GM21360 (cell line): ENCODE data around the gene AUTS2.
"Not testable (repeated sequence)": the region's sequence is repeated elsewhere in the genome, so short reads cannot be mapped to it uniquely, and the experiment has no call there.

Experiments
- ATAC-seq: cut with Tn5 transposase; IDR thresholded peaks from one replicate; pipeline ENCODE4 v1.9.1; 2021; ENCODE audit warnings: mild to moderate bottlenecking, moderate library complexity; ENCODE audit not compliant: unreplicated experiment

The AUTS2 gene

DNA sequence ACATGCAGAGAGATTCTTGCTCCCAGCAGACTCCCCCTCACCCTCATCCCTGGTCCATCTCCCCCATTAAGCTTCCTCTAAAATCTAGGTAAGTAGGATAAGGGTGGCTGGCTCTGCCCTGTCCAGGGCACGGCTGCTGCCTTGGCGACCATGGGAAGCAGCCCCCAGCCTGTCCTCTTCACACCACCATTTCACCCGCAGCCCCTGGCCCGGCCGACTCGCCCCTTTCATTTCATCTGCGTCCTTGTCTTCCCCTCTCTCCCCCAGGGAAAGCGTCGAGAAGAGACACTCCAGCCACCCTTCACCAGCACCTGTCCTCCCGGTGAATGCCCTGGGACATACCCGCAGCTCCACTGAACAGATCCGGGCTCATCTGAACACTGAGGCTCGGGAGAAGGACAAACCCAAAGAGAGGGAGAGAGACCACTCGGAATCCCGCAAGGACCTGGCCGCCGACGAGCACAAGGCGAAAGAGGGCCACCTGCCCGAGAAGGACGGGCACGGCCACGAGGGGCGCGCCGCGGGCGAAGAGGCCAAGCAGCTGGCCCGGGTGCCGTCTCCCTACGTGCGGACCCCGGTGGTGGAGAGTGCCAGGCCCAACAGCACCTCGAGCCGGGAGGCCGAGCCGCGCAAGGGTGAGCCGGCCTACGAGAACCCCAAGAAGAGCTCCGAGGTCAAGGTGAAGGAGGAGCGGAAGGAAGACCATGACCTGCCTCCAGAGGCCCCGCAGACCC lies 1191.4 kb downstream of the AUTS2 start:
- no peak for ATAC-seq

DNA sequence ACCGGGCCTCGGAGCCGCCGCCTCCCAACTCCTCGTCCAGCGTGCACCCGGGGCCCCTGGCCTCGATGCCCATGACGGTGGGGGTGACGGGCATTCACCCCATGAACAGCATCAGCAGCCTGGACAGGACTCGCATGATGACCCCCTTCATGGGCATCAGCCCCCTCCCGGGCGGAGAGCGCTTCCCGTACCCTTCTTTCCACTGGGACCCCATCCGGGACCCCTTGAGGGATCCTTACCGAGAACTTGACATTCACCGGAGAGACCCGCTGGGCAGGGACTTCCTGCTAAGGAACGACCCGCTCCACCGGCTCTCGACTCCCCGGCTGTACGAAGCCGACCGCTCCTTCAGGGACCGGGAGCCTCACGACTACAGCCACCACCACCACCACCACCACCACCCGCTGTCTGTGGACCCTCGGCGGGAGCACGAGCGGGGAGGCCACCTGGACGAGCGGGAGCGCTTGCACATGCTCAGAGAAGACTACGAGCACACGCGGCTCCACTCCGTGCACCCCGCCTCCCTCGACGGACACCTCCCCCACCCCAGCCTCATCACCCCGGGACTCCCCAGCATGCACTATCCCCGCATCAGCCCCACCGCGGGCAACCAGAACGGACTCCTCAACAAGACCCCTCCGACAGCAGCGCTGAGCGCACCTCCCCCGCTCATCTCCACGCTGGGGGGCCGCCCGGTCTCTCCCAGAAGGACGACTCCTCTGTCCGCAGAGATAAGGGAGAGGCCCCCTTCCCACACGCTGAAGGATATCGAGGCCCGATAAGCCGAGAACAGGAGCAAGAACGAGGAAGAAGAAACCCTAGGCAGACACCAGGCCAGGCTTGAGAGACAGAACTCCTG lies 1192.2 kb downstream of the AUTS2 start:
- ATAC-seq: no peak

DNA sequence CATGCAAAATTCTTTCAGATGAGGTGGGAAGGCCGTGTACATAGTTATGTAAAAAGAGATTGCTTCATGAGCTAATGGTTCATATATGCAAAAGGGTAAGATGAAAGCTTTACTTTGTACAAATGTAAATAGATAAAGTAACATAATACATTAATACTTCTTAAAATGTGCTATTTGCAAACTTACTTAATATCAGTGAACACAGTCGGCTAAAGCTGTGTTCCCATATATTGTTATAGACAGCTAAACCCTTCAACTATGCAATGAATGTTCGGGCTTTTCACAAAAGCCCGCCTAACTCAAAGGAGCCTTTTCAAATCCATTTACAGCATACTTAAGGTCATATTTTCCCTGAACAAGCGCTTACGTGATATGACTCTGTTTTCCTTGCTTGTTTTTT lies 1193.1 kb downstream of the AUTS2 start:
- ATAC-seq: no peak

DNA sequence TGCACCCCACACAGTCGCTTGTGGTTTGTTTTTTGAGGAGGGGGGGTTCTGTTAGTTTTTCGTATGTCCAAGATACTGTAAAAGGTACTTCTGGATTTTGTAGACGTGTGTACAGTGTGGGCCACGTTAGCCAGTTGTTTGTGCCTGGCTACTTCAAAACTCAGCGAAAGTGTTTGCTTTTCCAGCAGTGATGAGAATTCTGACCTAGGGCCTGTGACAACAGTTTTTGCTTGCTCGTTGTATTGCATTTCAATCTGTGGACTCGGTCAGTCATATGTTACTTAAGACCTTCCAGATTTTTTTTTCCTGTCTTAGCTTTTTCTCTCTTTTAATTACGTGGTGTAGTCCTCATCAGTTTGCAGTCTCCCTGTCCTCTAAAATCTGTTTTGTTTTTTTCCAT lies 1194.8 kb downstream of the AUTS2 start:
- no peak for ATAC-seq

DNA sequence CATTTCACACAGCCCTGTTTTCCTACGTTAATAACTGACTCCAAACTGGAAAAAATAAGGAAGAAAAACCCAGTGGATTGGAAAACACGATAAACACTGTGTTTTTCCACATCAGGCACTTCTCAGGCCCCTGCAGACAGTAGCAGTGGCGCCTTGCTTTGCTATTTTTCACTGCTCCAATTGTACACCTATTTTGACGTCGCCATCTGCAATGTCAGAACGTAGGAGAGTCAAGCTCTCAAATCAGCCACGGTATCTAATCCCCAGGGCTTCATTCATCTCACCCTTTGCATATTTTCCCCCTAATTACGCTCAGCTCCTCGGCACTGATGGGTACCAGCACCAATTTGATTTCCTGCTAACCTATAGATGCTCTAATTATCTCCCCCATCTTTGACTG lies 1195.5 kb downstream of the AUTS2 start:
- ATAC-seq: no peak

DNA sequence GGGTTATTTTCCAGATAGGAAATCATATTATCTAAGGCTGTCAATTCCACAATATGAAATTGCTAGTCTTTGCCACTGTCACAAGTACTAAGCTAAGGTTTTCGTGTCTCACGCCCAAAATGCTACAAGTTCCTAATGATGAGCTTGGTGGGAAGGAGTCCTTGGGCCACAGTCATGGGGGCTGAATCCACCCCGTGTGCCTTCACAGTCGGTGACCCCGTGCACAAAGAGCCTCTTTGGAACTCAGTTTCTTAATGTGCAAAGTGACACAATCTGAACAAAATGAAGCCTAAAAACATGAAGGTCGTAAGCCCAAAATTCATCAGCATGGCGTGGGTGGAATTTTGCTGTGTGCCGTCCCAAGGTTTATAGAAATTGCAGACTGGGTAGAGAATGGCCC lies 1196.7 kb downstream of the AUTS2 start:
- no peak for ATAC-seq

DNA sequence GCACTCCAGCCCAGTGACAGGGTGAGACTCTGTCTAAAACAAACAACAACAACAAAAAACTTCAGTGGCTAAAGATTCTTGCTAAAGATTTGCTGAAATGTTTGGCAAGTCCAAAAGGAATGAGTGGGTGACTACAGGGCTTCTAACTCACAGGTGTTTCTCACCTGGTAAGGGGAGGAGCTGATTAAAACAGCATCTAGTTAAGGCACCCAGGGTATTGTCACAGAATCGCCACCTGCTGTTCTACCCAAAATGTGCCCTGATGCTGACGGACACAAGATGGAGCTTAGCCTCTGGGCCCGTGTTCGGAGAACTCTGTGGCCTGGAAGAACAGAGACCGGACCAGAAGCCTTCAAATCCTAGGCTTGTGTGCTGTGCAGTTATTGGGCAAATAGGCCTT lies 1197.7 kb downstream of the AUTS2 start:
- ATAC-seq: no peak

DNA sequence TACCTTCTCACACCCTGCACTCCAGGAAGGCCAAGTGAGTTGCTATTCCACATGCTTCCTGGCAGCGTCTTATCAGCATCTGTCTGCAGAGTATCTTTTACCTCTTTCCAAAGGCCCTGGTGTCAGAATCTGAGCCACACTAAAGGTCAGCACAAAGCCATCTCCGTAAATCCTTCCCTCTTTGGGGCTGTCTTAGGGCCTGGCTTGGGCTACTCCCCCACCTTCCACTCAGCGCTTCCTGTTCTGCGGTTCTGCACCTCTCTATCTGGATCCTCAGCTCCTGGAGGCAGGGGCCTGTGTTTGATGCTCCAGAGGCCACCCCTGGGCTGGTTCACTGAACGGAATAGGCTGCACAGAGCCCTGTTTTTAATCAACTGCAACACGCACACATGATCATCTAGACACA lies 1198.8 kb downstream of the AUTS2 start:
- ATAC-seq: no peak

DNA sequence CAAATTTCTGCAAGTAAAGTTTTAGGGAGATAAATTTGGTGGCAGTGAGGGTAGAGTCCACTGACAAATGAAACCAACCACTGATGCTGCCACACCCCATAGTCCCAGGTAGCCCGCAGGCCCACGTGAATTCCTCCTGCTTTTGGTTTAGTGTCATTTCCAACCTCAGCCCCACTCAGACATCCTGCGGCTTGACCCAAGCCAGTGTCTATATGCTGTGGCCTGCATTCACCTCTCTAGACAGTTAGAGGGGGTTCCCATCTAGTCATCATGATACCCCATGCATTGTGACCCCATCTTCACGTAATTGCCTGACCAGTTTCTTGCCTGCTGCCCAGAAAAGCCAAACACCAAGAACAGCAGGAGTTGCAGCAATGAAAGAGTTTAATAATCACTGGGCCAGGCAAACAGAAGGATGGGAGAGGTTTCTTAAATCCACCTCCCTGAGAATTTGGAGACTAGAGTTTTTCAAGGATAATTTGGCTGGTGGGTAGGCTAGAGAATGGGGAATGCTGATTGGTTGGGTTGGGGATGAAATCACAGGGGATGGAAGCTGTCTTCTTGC lies 1201.6 kb downstream of the AUTS2 start:
- ATAC-seq: no peak

DNA sequence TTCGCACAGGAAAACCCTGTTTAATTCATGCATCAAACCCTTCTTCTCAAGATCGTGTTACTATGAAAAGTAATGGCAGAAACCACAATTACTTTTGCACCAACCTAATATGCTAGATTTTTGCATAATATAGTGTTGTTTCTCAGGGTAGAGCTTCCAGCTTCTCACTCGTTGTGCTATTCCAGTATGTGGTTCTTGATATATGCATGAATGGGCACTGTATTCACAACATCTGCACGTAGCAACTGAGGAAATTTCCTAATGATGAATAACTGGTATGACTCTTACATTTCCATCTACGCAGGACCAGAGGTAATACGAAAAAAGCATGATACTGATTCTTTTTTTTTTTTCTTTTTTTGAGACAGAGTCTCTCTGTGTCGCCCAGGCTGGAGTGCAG lies 1207.1 kb downstream of the AUTS2 start:
- peak; percentile 71 for ATAC-seq

DNA sequence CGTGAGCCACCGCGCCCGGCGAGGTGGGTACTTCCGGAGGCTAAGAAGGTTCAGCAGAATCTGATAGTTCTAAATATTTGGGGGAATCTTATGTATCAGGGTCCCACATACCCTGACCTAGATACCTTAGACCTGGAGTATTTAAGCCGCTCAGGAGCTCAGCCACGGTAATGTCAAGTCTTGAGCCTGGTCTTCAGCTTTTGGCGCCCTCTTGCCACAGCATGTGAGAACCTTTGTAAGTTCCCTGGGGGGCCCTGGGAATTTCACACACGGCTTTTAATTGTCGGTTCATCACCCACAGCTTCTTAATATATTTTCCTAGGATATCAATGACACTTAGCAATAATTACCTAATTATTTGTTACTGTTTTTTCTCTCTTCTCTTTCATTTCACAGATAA lies 1209.4 kb downstream of the AUTS2 start:
- no peak for ATAC-seq

DNA sequence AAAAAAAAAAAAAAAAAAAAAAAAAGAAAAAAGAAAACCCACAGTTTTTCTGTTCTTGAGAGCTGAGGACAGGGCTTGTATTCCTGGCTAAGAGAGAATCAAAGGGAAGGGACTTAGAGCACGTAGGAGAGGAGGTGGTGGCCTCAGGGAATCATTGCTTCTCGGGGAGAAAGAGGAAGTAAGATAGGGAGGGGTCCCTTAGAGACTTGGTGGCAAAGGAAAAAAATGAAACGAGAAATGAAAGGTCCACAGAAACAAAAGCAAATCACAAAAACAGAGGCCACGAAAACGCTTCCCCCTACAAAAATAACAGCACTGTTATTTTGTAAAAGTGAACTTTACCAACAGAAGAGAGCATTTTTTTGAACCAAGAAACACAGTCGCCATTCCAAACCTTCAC lies 1210.6 kb downstream of the AUTS2 start:
- no peak for ATAC-seq

DNA sequence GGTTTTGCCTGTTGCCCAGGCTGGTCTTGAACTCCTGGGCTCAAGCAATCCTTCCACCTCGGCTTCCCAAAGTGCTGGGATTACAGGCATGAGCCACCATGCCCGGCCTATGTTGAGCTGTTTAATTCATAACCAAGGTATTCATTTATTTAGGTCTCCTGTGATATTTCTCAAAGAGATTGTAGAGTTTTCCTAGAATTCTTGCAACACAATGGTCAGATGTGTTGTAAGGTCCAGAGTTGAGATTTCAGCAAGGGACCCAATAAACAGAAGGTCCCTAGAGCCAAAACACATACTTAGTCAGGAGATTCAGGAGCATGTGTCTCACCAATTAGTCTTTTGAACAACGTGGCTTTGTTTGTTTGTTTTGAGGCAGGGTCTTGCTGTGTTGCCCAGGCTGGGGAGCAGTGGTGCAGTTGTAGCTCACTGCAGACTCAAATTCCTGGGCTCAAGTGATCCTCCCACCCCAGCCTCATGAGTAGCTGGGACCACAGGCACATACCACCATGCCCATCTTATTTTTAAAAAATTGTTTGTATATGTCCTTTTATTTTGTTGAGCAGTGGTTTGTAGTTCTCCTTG lies 1212.4 kb downstream of the AUTS2 start:
- ATAC-seq: no peak

DNA sequence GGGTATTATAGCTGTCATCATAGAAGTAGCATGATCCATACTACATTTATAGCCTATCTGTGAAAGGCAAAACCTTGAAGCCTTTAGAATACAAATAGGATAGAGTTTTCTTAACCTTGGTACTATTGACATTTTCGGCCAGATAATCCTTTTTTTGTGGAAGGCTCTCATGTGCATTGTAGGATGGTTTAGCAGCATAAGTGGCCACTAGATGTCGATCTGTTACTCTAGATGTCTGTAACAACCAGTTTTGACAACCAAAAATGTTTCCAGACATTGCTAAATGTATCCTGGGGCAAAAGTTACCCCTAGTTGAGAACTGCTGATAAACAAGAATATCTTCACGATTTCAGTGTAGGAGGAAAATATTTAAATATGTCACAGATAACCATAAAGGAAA lies 1214.2 kb downstream of the AUTS2 start:
- ATAC-seq: no peak

DNA sequence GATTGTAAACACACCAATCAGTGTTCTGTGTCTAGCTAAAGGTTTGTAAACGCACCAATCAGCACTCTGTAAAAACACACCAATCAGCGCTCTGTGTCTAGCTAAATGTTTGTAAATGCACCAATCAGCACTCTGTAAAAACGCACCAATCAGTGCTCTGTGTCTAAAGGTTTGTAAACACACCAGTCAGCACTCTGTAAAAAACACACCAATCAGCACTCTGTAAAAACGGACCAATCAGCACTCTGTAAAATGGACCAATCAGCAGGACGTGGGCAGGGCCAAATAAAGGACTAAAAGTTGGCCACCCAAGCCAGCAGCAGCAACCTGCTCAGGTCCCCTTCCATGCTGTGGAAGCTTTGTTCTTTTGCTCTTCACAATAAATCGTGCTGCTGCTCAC lies 1224.2 kb downstream of the AUTS2 start:
- ATAC-seq: not testable (repeated sequence)

DNA sequence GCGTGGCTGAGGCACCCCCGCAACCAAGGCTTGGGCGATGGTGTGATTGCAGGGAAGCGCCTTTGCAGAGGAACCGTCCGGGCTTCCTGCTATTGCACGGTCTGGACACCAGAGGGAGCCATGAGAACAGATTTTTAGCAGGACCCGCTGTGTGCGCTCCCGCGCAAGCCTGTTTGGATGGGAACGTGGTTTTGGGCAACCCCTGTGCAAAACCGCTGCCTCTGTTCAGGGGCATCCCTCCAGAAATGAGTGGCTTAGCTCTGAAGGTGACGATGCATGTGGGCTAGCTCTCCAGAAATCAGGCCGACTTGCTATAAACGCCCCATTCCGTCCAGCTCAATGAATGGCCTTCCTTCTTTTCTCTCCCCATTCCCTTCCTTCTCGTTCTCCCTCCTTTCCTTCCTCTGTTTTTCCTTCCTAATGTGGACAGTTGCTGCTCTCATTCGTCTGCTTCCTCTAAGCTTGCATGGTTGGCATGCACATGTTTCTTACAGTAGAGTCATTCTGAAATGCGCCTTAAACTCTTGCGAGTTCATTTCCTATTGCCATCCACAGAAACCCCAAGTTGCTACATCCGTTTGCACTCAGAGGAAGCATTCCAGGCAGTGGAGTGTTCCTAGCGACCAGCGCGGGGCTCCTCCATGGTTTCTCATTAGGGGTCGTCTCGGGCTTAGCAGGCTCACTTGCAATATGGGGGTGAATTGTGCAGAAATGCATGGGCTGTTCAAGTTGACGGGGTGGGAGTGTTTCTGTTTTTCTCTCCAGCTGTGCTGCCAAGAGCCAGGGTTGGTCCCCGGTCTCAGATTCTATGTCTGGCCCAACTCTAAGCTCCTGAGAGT lies 1231.2 kb downstream of the AUTS2 start:
- ATAC-seq: no peak

DNA sequence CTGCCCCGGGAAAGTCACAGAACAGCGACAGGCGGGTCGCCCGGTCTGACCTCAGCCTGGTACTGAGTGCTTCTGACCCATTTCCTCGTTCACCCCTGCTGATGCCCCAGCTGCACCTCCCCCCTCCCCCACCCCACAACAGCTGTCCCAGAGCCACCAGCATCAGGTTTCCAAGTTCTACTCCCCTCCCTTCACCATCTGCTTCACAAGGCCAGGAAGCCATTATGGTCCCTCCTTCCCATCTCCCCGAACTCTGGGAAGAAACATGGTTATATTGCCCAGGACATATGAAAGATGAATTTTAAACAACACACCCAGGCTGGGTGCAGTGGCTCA lies 1231.8 kb downstream of the AUTS2 start:
- no peak for ATAC-seq

DNA sequence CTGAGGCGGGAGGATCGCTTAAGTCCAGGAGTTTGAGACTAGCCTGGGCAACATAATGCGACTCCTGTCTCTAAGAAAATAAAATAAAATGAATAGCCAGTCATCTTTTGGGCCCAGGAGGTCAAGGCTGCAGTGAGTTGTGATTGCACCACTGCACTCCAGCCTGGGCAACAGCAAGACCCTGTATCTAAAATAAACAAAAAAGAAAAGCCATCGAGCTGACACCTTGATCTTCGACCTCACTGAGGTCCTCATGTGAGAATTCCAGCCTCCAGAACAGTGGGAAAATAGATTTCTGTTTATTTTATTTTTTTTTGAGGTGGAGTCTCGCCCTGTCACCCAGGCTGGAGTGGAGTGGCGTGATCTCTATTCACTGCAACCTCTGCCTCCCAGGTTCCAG lies 1232.2 kb downstream of the AUTS2 start:
- no peak for ATAC-seq

DNA sequence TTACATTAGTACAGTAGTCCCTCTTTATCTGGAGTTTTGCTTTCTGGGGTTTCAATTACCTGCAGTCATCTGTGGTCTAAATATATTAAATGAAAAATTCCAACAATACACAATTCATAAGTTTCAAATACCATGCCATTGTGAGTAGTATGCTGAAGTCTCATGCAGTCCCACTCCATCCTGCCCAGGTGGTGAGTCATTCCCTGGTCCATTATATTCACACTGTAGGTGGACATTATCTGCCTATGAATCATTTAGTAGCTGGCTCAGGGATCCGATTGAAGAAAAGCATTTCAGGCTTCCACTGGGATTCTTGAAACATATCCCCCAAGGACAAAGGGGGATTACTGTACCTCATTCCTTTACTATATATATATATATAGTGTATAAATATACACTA lies 1235.5 kb downstream of the AUTS2 start:
- ATAC-seq: no peak

DNA sequence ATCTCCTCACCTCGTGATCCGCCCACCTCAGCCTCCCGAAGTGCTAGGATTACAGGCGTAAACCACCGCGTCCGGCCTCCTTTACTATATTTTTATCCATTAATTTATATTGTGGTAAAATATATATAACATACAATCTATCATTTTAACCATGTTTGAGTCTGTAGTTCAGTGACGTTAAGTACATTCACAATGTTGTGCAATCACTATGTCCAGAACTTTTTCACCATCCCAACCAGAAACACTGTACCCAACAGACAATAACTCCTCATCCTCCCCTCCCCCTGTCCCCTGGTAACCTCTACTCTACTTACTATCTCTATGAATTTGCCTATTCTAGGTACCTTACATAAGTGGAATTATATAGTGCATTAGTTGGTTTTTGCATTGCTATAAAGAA lies 1236.1 kb downstream of the AUTS2 start:
- no peak for ATAC-seq

DNA sequence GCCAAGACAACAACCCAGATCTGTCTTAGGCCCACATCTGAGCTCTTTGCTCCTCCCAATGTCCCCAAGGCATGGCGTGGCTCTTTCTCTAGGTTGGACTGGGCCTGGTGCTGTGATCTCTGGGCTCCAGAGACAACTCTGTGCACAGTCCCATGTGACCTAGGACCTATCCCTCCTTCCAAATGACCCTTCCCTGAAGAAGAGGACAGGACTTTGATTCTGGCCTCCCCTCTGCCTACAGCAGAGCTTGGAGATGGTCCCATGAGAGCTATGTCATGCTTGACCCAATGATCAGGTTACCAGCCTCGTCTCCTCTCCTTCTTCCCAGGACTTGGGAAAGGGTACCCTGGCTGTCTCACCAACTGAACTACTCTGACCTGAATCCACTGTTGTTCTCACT lies 1237.4 kb downstream of the AUTS2 start:
- no peak for ATAC-seq
